Kidney (tissue), 14 donors: Measurements from ENCODE around the gene TCF4. TPM values are rescaled to one million over a fixed set of nuclear protein-coding genes. Genes with fewer than 3 reads are reported as not detected.

Experiments used
- DNase-seq, 5 donors: peaks; one replicate each; pipeline ENCODE4 v3.0.0-alpha.2; 2013 to 2020
- FAIRE-seq: peaks from 2 replicates; lab custom pipeline; 2012; peaks lifted over from hg19 to GRCh38; lab: Jason Lieb, UNC
- H3K27ac ChIP-seq, 2 donors: one replicate each; pipeline ENCODE4 v1.7.0; 2013; ENCODE audit warnings: low read depth in 2 of 2, low read length in 2 of 2, inconsistent platforms in 1 of 2
- H3K27me3 ChIP-seq: one replicate; pipeline ENCODE4 v1.7.1; 2013; ENCODE audit warnings: low read length, inconsistent platforms; ENCODE audit not compliant: control insufficient read depth, insufficient read depth
- H3K36me3 ChIP-seq, 3 donors: one replicate each; pipeline versions ENCODE4 v1.7.0 to v1.7.1; 2013; ENCODE audit warnings: low read length in 3 of 3, control low read depth in 1 of 3, inconsistent platforms in 1 of 3; ENCODE audit not compliant: insufficient read depth in 3 of 3, control insufficient read depth in 2 of 3
- H3K4me1 ChIP-seq, 3 donors: one replicate each; pipeline versions ENCODE4 v1.7.0 to v1.7.1; 2013; ENCODE audit warnings: low read length in 3 of 3, inconsistent platforms in 1 of 3, low read depth in 1 of 3; ENCODE audit not compliant: control insufficient read depth in 2 of 3, insufficient read depth in 2 of 3
- H3K4me3 ChIP-seq, 3 donors: one replicate each; pipeline versions ENCODE4 v1.7.0 to v1.8.1; 2013; ENCODE audit warnings: low read length in 3 of 3, control low read depth in 1 of 3, inconsistent platforms in 1 of 3
- H3K9ac ChIP-seq, 3 donors: one replicate each; pipeline versions ENCODE4 v1.7.0 to v1.7.1; 2013; ENCODE audit warnings: low read length in 3 of 3, control low read depth in 1 of 3, inconsistent platforms in 1 of 3
- H3K9me3 ChIP-seq, 3 donors: one replicate each; pipeline versions ENCODE4 v1.7.0 to v1.7.1; 2013; ENCODE audit warnings: low read length in 3 of 3, control low read depth in 1 of 3, inconsistent platforms in 1 of 3; ENCODE audit not compliant: control insufficient read depth in 2 of 3, insufficient read depth in 1 of 3
- CTCF ChIP-seq: IDR thresholded peaks from 3 replicates; pipeline ENCODE4 v1.5.1; 2012; ENCODE audit warnings: mild to moderate bottlenecking, moderate library complexity, borderline replicate concordance; ENCODE audit not compliant: insufficient read depth; ENCODE audit errors: extremely low read depth
- intact Hi-C: fragments of 100-400 bp; cut with DNase I; formaldehyde crosslinking; loops from one replicate; pipeline ENCODE4 v1.11.1; 2022
- polyA plus RNA-seq: library from polyadenylated mRNA; stranded (reverse); fragments of 350-450 nt; fragmentation: Illumina TruSeq; extraction: RNeasy Lipid Tissue Mini Kit (QIAGEN cat#74804); gene quantifications from one replicate; pipeline ENCODE4 v1.2.3, GENCODE V29; 2014; ENCODE audit warnings: low read depth, low replicate concordance; ENCODE audit not compliant: insufficient read depth
- total RNA-seq: library from RNA; stranded (reverse); fragmentation: NEBNext Ultra II Directional; extraction: Animal tissue kit (Norgen Biotek cat#: 25700); gene quantifications from one replicate; pipeline ENCODE4 v1.2.1, GENCODE V29; 2021
- donor health status: control.
- donor health status: control.
- donor health status: control.
- donor health status: control.
- donor health status: control.
- donor health status: DM: yes; HTN: yes; CAD: no.
- donor health status: Normal renal cell carcinoma (clear cell type).

TCF4 gene
- total and polyA plus RNA-seq, 2 donors from 2014 or later = 4.4 to 60.3 TPM

- Histone ChIP-seq H3K9ac (no peak overlapping the region), H3K4me3 (no peak overlapping the region), H3K27ac (no peak overlapping the region), H3K4me1 (no peaks in the 10 kb centered on the region), H3K27me3 (no peaks in the 10 kb centered on the region), H3K9me3 (no peaks in the 10 kb centered on the region), H3K36me3 (no peaks in the 10 kb centered on the region)
- DNase-seq (no peak), FAIRE-seq (no peak)
- intact Hi-C loops = no loop called here
- no peak for TF ChIP-seq CTCF
Measured at GRCh38 chr18:55486936-55487335, 101.1 kb downstream of the TCF4 start.

- FAIRE-seq (no peak), DNase-seq (no peak)
- Histone ChIP-seq H3K9me3 (no peaks in the 10 kb centered on the region), H3K27ac (no peak overlapping the region), H3K9ac (no peak overlapping the region), H3K4me3 (no peak overlapping the region), H3K4me1 (no peaks in the 10 kb centered on the region), H3K36me3 (no peaks in the 10 kb centered on the region), H3K27me3 (no peaks in the 10 kb centered on the region)
- intact Hi-C loops = no loop called here
- no peak for TF ChIP-seq CTCF
Measured at GRCh38 chr18:55485666-55486065, 102.3 kb downstream of the TCF4 start.

- H3K27ac ChIP-seq = no peak overlapping the region
- DNase-seq = no peak
Measured at GRCh38 chr18:55484773-55485172, 103.2 kb downstream of the TCF4 start.

More at GRCh38 chr18:55484773-55485172, 103.2 kb downstream of the TCF4 start:
- TF ChIP-seq CTCF = no peak
- Histone ChIP-seq H3K4me3 (no peak overlapping the region), H3K27me3 (no peaks in the 10 kb centered on the region), H3K9me3 (no peaks in the 10 kb centered on the region), H3K36me3 (no peaks in the 10 kb centered on the region), H3K9ac (no peak overlapping the region), H3K4me1 (no peaks in the 10 kb centered on the region)
- FAIRE-seq = no peak
- intact Hi-C loops = no loop called here
